Stimulated activated CD4-positive, alpha-beta T cell treated with anti-CD3 and anti-CD28 coated beads, Interleukin-4, amount 100 ng/mL, for 1 hour (primary cell): ENCODE results near the gene S100A8.
"Not testable (repeated sequence)": the region's sequence is repeated elsewhere in the genome, so short reads cannot be mapped to it uniquely, and the experiment has no call there.

Experiments
- DNase-seq: peaks from one replicate; pipeline ENCODE4 v3.0.0-alpha.2; 2020

The S100A8 gene

DNA sequence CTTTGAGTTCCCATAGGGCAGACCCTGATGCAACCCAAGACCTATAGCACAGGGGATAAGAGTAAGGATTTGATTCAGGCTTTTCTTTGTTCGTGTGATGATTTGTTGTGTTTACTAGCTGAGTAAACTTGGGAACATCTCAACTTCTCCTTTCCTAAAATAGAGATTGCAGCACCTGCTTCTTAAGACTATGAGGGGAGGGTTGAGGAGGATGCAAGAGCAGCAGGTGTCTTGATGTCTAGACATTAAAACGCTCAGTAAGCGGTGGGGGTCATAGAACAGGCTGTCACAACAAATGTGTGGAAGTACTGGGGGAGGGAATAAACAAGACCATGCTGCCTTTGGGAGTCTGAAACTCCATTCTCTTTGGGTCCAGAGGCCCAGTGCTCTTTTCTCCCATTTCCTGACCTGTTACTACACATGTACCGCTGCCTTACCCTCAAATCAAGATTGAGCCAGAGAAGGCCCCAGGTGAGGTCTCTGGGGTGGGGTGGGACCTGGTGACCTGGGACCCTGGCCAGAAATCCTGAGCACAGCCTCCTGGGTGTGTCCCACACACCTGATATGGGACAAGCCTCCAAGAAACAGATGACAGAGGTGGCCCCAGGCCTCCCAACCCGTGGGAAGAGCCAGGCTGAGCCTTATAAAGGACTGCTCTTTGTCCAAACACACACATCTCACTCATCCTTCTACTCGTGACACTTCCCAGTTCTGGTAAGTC lies 25.1 kb upstream of the S100A8 start, which contains the start of gene S100A7A:
Gene S100A7A, plus strand, starts transcription at position 671 of the 721 bp plus-strand sequence. CDS start 1,563 bp downstream, outside the sequence.
- DNase-seq, result no peak

DNA sequence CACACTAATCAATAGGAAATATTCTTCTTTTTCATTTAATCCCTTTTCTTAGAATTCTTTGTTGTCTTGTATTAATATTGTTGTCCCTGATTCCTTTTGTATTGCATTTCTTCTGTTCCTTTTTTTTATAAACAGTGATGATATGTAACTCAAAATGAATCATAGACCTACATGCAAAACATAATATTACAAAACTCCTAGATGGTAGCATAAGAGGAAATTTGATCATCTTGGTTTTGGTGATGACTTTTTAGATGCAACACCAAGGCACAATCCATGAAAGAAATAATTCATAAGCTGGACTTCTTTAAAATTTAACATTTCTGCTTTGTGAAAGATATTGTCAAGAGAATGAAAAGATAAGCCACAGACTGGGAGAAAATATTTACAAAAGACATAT lies 23.1 kb upstream of the S100A8 start:
- not testable (repeated sequence) for DNase-seq

GRCh38 chr1:153407274-153407673 lies 16.4 kb upstream of the S100A8 start:
- DNase-seq, result not testable (repeated sequence)

- not testable (repeated sequence) for DNase-seq
Measured at GRCh38 chr1:153405825-153406599, 15.1 kb upstream of the S100A8 start.

DNA sequence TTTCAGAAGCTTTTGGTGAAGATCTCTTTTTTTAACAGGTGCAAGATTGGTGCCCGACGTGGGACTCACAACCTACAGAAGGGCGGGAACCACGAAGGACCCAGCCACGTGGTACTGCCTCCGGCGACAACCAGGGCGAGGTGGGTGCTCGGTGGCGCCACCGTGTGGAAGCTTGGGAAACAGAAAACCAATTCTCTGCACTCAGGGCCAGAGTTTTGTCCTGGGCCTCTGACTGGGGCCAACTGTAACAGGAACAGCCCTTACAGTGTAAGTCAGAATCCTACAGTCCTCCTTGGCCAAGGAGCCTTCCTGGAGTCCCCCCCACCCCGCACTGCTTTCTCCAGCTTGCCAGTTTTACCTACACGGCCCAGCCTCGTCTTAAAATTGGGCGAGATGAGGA lies 13.9 kb upstream of the S100A8 start:
- DNase-seq, result peak; percentile 65

DNA sequence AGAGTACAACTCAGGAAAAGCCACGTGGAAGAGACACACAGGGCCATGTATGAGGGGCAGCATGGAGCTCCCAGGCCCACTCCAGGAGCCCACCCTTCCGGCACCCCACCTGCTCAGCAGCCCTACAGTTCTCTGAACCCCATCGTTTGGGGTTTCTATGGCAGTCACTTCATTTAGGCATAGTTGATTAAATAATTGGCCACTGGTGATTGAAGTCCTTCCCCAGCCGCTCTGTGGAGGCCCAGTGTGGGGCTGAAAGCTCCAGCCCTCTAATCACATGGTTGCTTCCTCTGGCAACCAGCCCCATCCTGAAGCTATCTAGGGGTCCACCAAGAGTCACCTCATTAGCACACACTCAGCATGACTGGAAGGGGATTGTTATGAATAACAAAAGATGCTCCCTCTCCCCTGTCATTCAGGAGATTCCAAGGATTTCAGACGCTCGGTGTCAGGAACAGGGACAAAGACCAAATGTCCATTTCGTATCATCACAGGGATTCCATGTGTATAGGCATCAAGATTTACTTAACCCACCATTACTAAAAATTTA lies 13.3 kb upstream of the S100A8 start:
- DNase-seq, result no peak

GRCh38 chr1:153403421-153404085 lies 12.7 kb upstream of the S100A8 start:
- no peak for DNase-seq

GRCh38 chr1:153402226-153402625 lies 11.4 kb upstream of the S100A8 start:
- no peak for DNase-seq

DNA sequence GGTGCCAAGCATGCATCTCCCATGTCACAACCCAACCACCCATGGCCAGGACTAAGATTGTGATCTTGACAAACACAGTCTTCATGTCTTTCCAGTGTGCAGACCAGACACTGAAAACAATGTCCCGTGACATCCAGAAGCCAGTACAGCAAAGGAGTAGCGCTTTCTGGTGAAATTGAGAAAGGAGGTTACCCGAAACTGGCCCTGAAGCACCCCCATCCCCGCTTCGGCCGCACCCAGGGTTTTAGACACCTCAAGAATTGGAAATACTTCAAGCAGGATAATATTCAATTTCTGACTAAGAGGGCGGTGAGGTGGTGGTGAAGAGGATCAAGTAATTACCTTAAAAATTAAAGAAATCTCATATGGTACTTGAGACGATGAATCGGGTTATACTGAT lies 10.6 kb upstream of the S100A8 start:
- no peak for DNase-seq

GRCh38 chr1:153400244-153400643 lies 9.4 kb upstream of the S100A8 start:
- DNase-seq, result no peak

DNA sequence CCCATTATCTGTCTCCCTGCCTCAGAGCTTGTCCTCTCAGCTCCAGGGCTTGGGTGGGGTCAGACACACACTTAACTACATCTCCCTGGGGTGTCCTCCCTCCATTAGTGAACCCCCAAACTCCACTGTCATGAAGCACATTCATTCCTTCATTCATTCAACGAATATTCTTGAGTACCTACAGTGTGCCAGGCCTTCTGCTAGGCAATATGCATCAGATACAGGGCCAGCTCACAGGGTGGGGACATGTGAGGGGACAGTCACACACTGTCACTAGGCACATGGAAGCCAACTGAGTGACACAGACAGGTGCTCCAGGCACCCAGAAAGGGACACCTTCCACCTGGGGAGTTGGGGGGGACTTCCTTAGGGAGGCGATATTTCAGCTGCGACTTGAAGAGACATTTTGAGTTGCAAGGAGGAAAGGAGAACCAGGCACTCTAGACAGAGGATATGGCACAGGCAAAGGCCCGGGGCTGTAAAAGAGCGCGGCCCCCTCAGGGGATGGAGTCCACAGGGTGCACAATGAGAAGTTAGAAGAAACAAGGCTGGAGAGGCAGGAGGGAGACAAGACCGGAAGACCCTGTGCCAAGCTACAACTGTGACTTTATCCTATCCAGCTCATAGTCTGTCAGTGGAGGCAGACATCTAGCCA lies 8.7 kb upstream of the S100A8 start:
- no peak for DNase-seq

GRCh38 chr1:153397924-153398651 lies 7.2 kb upstream of the S100A8 start:
- DNase-seq, result no peak

DNA sequence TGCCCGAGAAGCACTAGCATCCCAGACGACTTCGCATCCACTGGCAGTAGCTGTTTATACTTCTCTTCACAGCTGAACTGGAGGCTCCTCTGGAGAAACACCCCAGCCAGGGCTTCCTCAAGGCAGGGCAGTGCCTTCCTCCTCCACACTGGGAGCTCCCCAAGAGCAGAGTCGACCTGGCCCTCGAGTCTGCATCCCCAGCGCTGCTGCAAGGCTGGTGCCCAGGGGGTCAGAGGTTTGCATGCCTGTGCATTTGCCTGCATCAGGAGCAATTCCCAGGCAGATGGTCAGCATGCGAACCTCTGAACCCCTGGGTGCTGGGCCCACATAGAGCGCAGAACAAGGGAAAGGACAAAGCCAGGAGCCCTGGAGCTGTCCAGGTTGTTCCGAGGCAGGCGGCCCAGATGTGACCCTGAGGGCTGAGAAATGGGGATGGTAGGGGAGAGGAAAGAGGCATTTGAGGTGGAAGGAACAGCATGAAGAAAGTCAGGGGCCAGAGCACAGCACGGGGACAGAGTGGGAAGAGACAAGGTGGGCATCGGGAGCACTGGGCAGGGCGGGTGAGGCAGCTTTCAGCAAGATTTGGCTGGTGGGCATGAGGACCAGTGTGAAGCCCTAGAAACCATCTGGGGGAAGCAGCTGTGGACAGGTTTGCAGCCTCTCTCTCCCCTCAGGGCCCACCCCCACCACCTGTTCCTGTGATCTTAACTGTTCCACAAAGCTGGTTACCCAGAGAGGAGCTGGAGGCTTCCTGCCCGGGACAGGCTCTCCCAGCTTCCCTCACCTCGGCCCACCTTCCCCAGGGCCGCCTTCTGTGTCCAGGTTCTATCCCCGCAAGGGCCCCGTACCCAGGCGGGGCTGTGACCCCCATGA lies 6.4 kb upstream of the S100A8 start:
- DNase-seq, result no peak

DNA sequence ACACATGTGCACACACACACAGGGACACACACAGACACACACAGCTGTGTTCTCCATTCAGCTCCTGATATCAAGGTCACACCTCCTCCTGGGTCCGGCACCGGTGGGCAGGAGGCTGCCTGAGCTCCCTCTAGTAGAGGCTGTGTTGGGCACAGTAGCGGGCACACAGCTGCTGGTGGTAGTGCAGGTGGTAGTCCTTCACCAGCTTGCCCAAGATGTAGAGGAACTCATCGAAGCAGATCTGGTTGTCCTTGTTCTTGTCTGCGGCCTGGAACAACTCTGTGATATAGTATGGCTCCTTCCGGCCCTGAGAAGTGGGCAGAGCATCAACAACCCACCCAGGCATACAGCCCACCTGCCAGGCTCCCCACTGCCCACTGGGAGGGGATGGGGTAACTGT lies 5.6 kb upstream of the S100A8 start:
- DNase-seq, result no peak

- no peak for DNase-seq
Measured at GRCh38 chr1:153395776-153396175, 4.9 kb upstream of the S100A8 start.

GRCh38 chr1:153395136-153395685 lies 4.3 kb upstream of the S100A8 start:
- no peak for DNase-seq

DNA sequence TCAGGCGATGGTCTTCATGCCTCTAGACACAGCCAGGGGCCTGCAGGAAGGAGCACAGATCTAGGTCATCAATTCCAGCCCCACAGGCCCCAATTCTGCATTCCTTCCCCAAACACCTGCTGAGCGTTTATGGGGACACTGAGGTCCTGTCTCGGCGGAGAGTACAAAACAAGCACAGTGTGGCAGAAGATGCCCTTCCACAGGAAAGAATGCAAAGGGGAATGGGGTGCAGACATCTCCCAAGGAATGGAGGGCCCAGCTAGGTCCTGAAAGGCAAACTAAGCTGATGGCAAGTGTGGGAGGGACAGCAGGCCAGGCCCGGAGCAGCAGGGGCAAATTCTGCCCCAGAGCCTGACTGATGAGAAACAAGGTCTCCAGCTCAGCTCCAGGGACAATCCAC lies 3.5 kb upstream of the S100A8 start:
- no peak for DNase-seq

DNA sequence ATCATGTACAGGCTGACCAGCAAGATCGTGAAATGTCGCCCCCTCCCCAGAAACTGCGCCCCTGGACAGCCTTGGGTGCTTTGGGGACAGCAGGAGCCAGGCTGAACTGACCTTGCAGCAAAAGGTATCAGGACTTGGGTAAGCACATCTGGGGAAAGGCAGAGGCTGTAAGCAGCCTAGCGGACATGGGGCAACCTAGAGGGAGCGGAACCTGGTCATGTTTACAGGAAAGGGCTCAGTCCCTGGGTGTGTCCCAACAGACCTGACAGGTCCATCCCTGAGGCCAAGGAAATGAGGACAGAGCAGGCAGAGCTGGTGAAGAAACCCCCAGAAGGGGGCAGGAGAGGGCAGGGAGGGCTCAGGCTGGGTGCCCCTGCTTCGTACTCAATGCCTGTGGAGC lies 3.1 kb upstream of the S100A8 start:
- DNase-seq, result no peak

DNA sequence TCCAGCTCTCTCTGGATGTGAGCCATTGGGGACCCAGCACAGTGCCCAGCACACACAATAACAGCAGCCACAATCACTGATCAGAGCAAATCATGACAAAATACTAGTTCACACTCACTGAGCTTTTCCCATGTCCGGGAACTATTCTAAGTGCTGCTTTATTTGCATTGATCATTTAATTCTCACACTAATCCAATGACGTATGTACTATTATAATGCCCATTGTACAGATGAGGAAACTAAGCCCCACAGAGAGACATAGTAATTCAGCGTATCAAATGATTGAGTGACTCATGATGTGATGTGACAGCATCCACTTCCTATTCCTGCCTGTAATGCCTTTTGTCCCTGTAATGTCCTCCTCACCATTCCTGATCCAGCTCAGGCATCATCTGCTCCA lies 1.9 kb upstream of the S100A8 start:
- no peak for DNase-seq

DNA sequence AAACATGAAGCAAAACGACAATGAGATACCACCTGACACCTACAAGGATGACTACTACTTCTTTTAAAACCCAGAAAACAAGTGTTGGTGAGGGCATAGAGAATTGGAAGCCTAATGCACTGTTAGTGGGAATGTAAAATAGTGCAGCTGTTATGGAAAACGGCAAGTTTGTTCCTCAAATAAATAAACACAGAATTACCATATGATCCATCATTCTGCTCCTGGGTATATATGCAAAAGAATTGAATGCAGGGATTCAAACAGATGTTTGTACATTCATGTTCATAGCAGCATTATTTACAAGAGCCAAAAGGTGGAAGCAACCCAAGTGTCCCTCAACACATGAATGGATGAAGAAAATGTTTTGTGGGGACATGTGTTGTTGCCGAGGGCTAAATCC lies 1.4 kb upstream of the S100A8 start:
- no peak for DNase-seq
